OCI-LY1 (cell line): ENCODE measurements around the gene PLPPR3.
"Not testable (repeated sequence)": the region's sequence is repeated elsewhere in the genome, so short reads cannot be mapped to it uniquely, and the experiment has no call there.

Experiments
- CTCF ChIP-seq: fragments of 200-600 bp; sonication (generic), shearing (Covaris generic); IDR thresholded peaks from 2 replicates; pipeline ENCODE4 v1.5.1; 2017; ENCODE audit warnings: mild to moderate bottlenecking, antibody characterized with exemption, low read length, moderate library complexity, mixed read lengths
- EZH2 ChIP-seq: fragments of 200-600 bp; sonication (generic), shearing (Covaris generic); IDR thresholded peaks from 2 replicates; pipeline ENCODE4 v1.8.0; 2017; ENCODE audit warnings: borderline replicate concordance, mixed run types, mild to moderate bottlenecking, antibody characterized with exemption, low read length, moderate library complexity, mixed read lengths

DNA sequence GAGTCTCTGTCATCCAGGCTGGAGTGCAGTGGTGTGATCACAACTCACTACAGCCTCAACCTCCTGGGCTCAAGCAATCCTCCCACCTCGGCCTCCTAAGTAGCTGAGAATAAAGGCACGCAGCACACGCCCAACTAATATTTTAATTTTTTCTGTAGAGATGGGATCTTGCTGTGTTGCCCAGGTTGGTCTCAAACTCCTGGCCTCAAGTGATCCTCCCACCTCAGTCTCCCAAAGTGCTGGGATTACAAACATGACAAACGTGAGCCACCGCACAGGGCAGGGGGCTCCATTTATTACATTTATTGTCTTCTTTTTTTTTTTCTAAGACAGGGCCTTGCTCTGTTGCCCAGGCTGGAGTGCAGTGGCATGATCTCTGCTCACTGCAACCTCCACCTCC, 1.5 kb downstream of the PLPPR3 start:
- not testable (repeated sequence) for TF ChIP-seq CTCF, EZH2
